Right lung (tissue), 5 donors: ENCODE results near the gene GLUD1. TPM values are rescaled to one million over a fixed set of nuclear protein-coding genes. Genes with fewer than 3 reads are reported as not detected.
"Not testable (repeated sequence)": the region's sequence is repeated elsewhere in the genome, so short reads cannot be mapped to it uniquely, and the experiment has no call there.

Source experiments
- DNase-seq, 2 donors: peaks; one replicate each; pipeline ENCODE4 v3.0.0-alpha.2; 2013
- polyA plus RNA-seq, 5 donors: library from polyadenylated mRNA; unstranded; fragments of 120-200 nt; gene quantifications; one replicate each; pipeline versions ENCODE4 v1.2.1 to v1.2.3, GENCODE V29; 2013; ENCODE audit warnings: inconsistent platforms in 1 of 5, low replicate concordance in 1 of 5; ENCODE audit not compliant: insufficient read length in 5 of 5, insufficient read depth in 1 of 5

GLUD1 gene
- polyA plus RNA-seq, 5 donors, result 82.4 to 97.7 (median 89.7) TPM

DNA sequence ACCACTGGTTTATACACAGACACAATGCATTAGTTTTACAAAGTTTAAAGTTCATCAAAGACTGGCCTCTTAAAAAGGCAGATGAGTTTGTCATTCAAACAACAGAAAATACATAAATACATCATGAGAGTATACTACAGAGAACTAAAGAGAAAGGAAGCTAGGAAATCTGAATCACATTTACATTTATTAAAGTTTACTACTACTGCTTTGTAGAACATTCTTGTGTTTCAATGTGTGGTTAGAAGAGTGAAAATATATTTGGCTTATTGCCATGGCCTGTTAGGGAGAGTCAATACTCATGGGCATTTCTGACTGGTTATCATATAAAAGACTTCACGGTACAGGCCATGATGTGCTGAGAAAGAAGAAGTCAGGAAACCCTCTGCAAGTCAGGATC is 87.5 kb downstream of the GLUD1 start:
- DNase-seq, result not testable (repeated sequence)

GRCh38 chr10:87000491-87000890 is 94.2 kb downstream of the GLUD1 start:
- DNase-seq, result no peak

Other genes starting within 250 kb of the GLUD1 start
- 10 to 100 TPM; 26.4 to 32.5 (median 30.8) TPM for gene MMRN2, start 137.2 kb downstream of the GLUD1 start, polyA plus RNA-seq
- 1 to 10 TPM; 4.3 to 5.6 (median 4.7) TPM for gene SNCG, start 136.2 kb downstream of the GLUD1 start, polyA plus RNA-seq
- gene ADIRF, start 126.4 kb downstream of the GLUD1 start, polyA plus RNA-seq, result 10 to 100 TPM in 3 of 5 donors, 1 to 10 TPM in 2; 5.4 to 31.3 (median 12.0) TPM
- gene FAM25A, start 74.5 kb downstream of the GLUD1 start, polyA plus RNA-seq, result not detected
- gene SHLD2, start 363 bp upstream of the GLUD1 start, polyA plus RNA-seq, result 10 to 100 TPM; 26.5 to 35.4 (median 29.0) TPM
- 1 to 10 TPM; 1.9 to 5.1 (median 3.5) TPM for gene NUTM2A, start 130.6 kb upstream of the GLUD1 start, polyA plus RNA-seq